ENCODE measurements around the gene SOCS1.

DNA sequence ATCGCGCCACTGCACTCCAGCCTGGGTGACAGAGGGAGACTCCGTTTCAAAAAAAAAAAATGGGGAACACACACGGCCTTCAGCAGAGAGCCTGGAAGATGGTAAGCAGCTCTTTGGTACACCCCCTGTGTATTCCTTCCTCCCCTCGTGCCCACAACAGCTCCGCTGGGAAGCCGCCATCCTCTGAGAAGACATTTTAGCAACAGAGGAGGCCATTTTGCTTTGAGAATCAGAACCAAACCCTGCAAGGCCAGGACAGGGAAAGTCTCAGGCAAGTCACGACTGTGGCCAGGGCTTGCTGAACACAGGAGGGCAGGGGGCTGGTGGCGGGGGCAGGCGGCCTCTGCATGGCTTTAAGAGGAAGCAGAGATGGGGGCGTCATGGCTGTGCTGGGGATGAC lies 45.7 kb downstream of the SOCS1 start:
- TF ChIP-seq CTCF (IDR thresholded peaks at IDR 0.05; ENCODE audit: insufficient read depth, low read length) (no peak), POLR2AphosphoS5 (IDR thresholded peaks at IDR 0.05; ENCODE audit: low read depth) (no peak), REST (IDR thresholded peaks at IDR 0.05; ENCODE audit: insufficient replicate concordance, low read depth) (no peak), SPI1 (IDR thresholded peaks at IDR 0.05; ENCODE audit: borderline replicate concordance, low read depth) (no peak), GABPA (IDR thresholded peaks at IDR 0.05; ENCODE audit: low read depth) (no peak)
